ENCODE data around the gene PCBP4.

Gene PCBP4

DNA sequence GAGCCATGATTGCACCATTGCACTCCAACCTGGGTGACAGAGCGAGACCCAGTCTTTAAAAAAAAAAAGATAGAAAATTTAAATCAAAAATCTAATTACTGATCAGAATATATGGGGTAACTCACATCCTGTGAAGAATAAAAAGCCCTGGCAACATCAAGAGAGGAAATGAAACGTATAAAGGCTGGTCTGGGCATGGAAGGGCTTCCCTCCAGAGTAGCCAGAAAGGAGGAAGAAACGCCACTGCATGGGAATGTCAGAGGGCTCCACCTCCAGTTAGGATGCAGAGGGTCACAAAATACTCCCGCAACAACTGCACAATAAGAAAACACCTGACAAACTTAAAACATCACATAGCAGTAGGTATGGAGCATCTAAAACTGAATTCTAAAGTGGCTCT, 59.2 kb downstream of the PCBP4 start:
- no peak for DNase-seq (ENCODE audit: low read depth in 2 of 2)
